ENCODE measurements around the gene TICAM2. TPM values are rescaled to one million over a fixed set of nuclear protein-coding genes. Genes with fewer than 3 reads are reported as not detected.

The TICAM2 gene
- total and polyA plus RNA-seq, 2 of the 8 experiments (the other 6 are each of a cell fraction or from before 2014, with no cell fraction given) = 0.02 TPM; not detected in 1

DNA sequence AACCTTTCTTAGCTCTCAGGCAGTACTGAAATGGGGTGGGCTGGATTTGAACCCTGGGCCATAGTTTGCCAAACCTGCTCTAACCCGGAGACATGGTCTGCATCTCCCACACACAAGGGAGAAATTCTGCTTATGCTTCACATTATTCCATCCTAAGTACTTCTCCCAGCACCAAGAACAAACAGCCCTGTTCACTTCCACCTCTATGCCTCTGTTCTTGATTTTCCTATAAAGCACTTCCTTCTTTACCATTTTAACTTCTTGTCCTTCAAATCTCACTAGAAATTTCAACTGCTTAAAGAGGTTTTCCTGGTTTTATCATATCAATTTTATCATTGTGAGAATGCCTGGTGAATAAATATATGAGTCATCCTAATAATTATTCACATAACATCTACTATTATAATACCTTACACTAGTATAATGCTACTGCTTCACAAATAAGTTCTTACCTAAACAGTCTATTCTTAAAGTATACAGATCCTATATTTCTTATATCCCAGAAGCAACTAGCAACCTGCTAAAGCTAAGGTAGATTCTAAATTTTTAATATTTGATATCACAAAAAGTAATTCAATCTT is 70.4 kb downstream of the TICAM2 start:
- H3K56ac ChIP-seq (replicated peaks; ENCODE audit: insufficient read length, low read depth, low read length) = no peak overlapping the region
- H3K79me2 ChIP-seq (ENCODE audit: control insufficient read depth in 1 of 2, insufficient read depth in 2 of 2, low read length in 2 of 2) = peaks cover under 1 to 100% of the 10 kb centered on the region in 2 experiments; a peak in 3 of 4 replicates
- H4K8ac ChIP-seq (ENCODE audit: extremely low read depth, insufficient read depth, low read length) = no peak overlapping the region
- no peak overlapping the region for H2BK15ac ChIP-seq (ENCODE audit: low read length)
- H3K4me3 ChIP-seq (ENCODE audit: extremely low read depth in 1 of 4, insufficient read depth in 2 of 4, low read depth in 3 of 4, low read length in 4 of 4) = no peak overlapping the region
- no peaks in the 10 kb centered on the region for H3K9me3 ChIP-seq (ENCODE audit: insufficient read depth in 2 of 2, low read depth in 1 of 2, low read length in 1 of 2)
- FAIRE-seq = no peak
- peaks cover 0 to 1% of the 10 kb centered on the region in 2 experiments for H4K20me1 ChIP-seq (replicated peaks in 1 of 2; ENCODE audit: control insufficient read depth in 1 of 2, insufficient read depth in 2 of 2, low read length in 2 of 2)
- no peak overlapping the region for H2BK5ac ChIP-seq (ENCODE audit: low read depth, low read length)
- H3K18ac ChIP-seq (ENCODE audit: extremely low read depth, low read length) = no peak overlapping the region
- DNase-seq (ENCODE audit: low read depth in 1 of 2, low spot score in 2 of 2) = no peak
- no peak overlapping the region for H3K4ac ChIP-seq (replicated peaks; ENCODE audit: insufficient read length, low read depth, low read length)
- no peak overlapping the region for H4K5ac ChIP-seq (ENCODE audit: insufficient read length, low read depth, low read length)
- no peaks in the 10 kb centered on the region for H3K27me3 ChIP-seq (replicated peaks in 1 of 4; ENCODE audit: control insufficient read depth in 3 of 4, extremely low read depth in 1 of 4, insufficient read depth in 3 of 4, low read length in 3 of 4)
- H3K14ac ChIP-seq (ENCODE audit: insufficient read length) = no peak overlapping the region
- POLR2A ChIA-PET (ENCODE audit: partially characterized antibody) = interaction anchor here (0.8 to 1.5 kb wide), 2 partner anchors 11 to 14 kb away, joined by 3 to 4 read pairs; no protein-coding TSS in a partner anchor
- H3K23ac ChIP-seq (ENCODE audit: insufficient read length) = no peak overlapping the region
- H2BK20ac ChIP-seq (ENCODE audit: low read length) = no peak overlapping the region
- no peak overlapping the region for H4K91ac ChIP-seq (replicated peaks; ENCODE audit: insufficient read length, low read length)
- H3K4me2 ChIP-seq (ENCODE audit: insufficient read depth in 1 of 2, low read depth in 2 of 2, low read length in 2 of 2) = no peak overlapping the region
- CTCF ChIA-PET (ENCODE audit: partially characterized antibody) = no interaction called here
- WGBS, 2 experiments (ENCODE audit: extremely low coverage in 1 of 2, insufficient coverage in 1 of 2, insufficient read length in 1 of 2, insufficient replicate concordance in 2 of 2, low coverage in 1 of 2, low lambda C conversion rate in 2 of 2, missing lambda C conversion rate in 1 of 2) = 78% methylated on average over 1 of the region's 1 CpG; no CpG with 5 or more reads in 1 of the 2 experiments
- H3K23me2 ChIP-seq (ENCODE audit: low read depth, low read length) = no peaks in the 10 kb centered on the region
- H2BK12ac ChIP-seq (ENCODE audit: low read depth, low read length) = no peak overlapping the region
- H3K27ac ChIP-seq (ENCODE audit: low read depth, low read length) = no peak overlapping the region
- H3K36me3 ChIP-seq (ENCODE audit: control insufficient read depth in 2 of 4, insufficient read depth in 4 of 4, low read length in 3 of 4) = peaks cover 0 to 15% (median 3%) of the 10 kb centered on the region in 4 experiments; a peak in 4 of 8 replicates
- peaks cover 0 to 5% (median 0%) of the 10 kb centered on the region in 4 experiments; a peak in 1 of 7 replicates for H3K4me1 ChIP-seq (replicated peaks in 1 of 4; ENCODE audit: control insufficient read depth in 3 of 4, insufficient read depth in 4 of 4, low read length in 3 of 4)
- no peaks in the 10 kb centered on the region for H3K79me1 ChIP-seq (ENCODE audit: low read depth, low read length)
- no peak overlapping the region for H2BK120ac ChIP-seq (replicated peaks; ENCODE audit: low read depth, low read length)
- TF ChIP-seq EGR1 (IDR thresholded peaks at IDR 0.05; ENCODE audit: borderline replicate concordance, low read depth, low read length) (no peak), BACH1 (IDR thresholded peaks at IDR 0.05; ENCODE audit: low read length) (no peak), CBX8 (IDR thresholded peaks at IDR 0.05; ENCODE audit: borderline replicate concordance, low read depth, low read length) (no peak), HDAC6 (IDR thresholded peaks at IDR 0.05; ENCODE audit: low read depth, low read length) (no peak), TAF1 (IDR thresholded peaks at IDR 0.05; ENCODE audit: low read depth, low read length) (no peak)
- H2AFZ ChIP-seq (ENCODE audit: low read length) = no peak overlapping the region
- no peak overlapping the region; a peak in 1 of 7 replicates for H3K9ac ChIP-seq (replicated peaks in 1 of 4; ENCODE audit: extremely low read depth in 1 of 4, low read depth in 3 of 4, low read length in 3 of 4)
- H2AK5ac ChIP-seq (ENCODE audit: low read depth, low read length) = no peak overlapping the region

Data from H1 (cell line).